K562 (cell line): ENCODE results near the gene SPOCD1. TPM values are rescaled to one million over a fixed set of nuclear protein-coding genes. Genes with fewer than 3 reads are reported as not detected.

Experiments used
- BCOR ChIP-seq: fragments of 450-650 bp; IDR thresholded peaks from 2 replicates; pipeline ENCODE4 v1.6.1; 2016
- CBX8 ChIP-seq: fragments of 200-600 bp; sonication (generic); IDR thresholded peaks from 2 replicates; pipeline ENCODE4 v1.6.1; 2012; ENCODE audit warnings: borderline replicate concordance, mixed run types, low read depth, mild to moderate bottlenecking, moderate library complexity, mixed read lengths, low read length, control low read depth, inconsistent platforms; ENCODE audit not compliant: poor library complexity, severe bottlenecking; ENCODE audit errors: extremely low read depth
- CCAR2 ChIP-seq: fragments of 200-400 bp; formaldehyde crosslinking; IDR thresholded peaks from 2 replicates; pipeline ENCODE4 v1.6.1; 2017; ENCODE audit warnings: mild to moderate bottlenecking, low read depth, low read length
- E2F3 ChIP-seq: fragments of 250-450 bp; sonication (Bioruptor Pico); IDR thresholded peaks from 2 replicates; pipeline ENCODE4 v1.4.0; 2020; ENCODE audit warnings: mild to moderate bottlenecking
- EGR1 ChIP-seq: fragments of 450-650 bp; conservative IDR thresholded peaks from 2 replicates; pipeline ENCODE4 v1.6.1; 2017; ENCODE audit warnings: mild to moderate bottlenecking
- FOXA3 ChIP-seq, 2 experiments: fragments of 450-650 bp in 1 of 2; sonication (generic) in 1 of 2; formaldehyde crosslinking; IDR thresholded peaks in 1 of 2; conservative IDR thresholded peaks in 1 of 2; 2 replicates each; pipeline versions ENCODE4 v1.4.0 to v1.8.0; 2020 to 2022; ENCODE audit warnings: mild to moderate bottlenecking in 2 of 2, missing genetic modification reagents in 1 of 2
- HDAC1 ChIP-seq, 2 experiments: fragments of 450-650 bp; IDR thresholded peaks; 2 replicates each; pipeline ENCODE4 v1.6.1; 2016 to 2017; ENCODE audit warnings: inconsistent platforms in 1 of 2, mild to moderate bottlenecking in 1 of 2, moderate library complexity in 1 of 2
- MLX ChIP-seq, 2 experiments: fragments of 450-650 bp in 1 of 2; sonication (generic) in 1 of 2; formaldehyde crosslinking; conservative IDR thresholded peaks; 2 replicates each; pipeline versions ENCODE4 v1.4.0 to v1.8.1; 2020 to 2022; ENCODE audit warnings: mild to moderate bottlenecking in 1 of 2, missing genetic modification reagents in 1 of 2
- MTA1 ChIP-seq: fragments of 450-650 bp; IDR thresholded peaks from 2 replicates; pipeline ENCODE4 v1.6.1; 2017; ENCODE audit warnings: borderline replicate concordance
- PHB ChIP-seq: fragments of 250-450 bp; sonication (Bioruptor Pico); IDR thresholded peaks from 2 replicates; pipeline ENCODE4 v1.5.0; 2021
- PHF8 ChIP-seq: fragments of 200-600 bp; sonication (generic); IDR thresholded peaks from 2 replicates; pipeline ENCODE4 v1.6.1; 2012; ENCODE audit warnings: mixed run types, mild to moderate bottlenecking, inconsistent platforms, low read length, moderate library complexity, borderline replicate concordance
- POLR3A ChIP-seq: IDR thresholded peaks from 2 replicates; pipeline ENCODE4 v1.6.1; 2011; ENCODE audit warnings: borderline replicate concordance, mild to moderate bottlenecking, moderate library complexity; ENCODE audit not compliant: insufficient read length, insufficient read depth; ENCODE audit errors: extremely low read depth
- RCOR1 ChIP-seq, 2 experiments: IDR thresholded peaks; 2 replicates each; pipeline ENCODE4 v1.6.1; 2012; ENCODE audit warnings: low read depth in 2 of 2, low read length in 2 of 2, borderline replicate concordance in 1 of 2, improper control_type of control experiment in 1 of 2
- SMAD4 ChIP-seq: fragments of 250-450 bp; sonication (Bioruptor Pico); conservative IDR thresholded peaks from 2 replicates; pipeline ENCODE4 v1.8.0; 2021; ENCODE audit warnings: inconsistent platforms, mild to moderate bottlenecking, moderate library complexity
- SMARCA5 ChIP-seq: fragments of 450-650 bp; IDR thresholded peaks from 2 replicates; pipeline ENCODE4 v1.6.1; 2016
- SNIP1 ChIP-seq: fragments of 450-650 bp; IDR thresholded peaks from 2 replicates; pipeline ENCODE4 v1.7.1; 2017; ENCODE audit warnings: low read depth, mild to moderate bottlenecking
- ZNF449 ChIP-seq: fragments of 250-450 bp; sonication (Bioruptor Pico); IDR thresholded peaks from 2 replicates; pipeline ENCODE4 v1.8.0; 2022; ENCODE audit warnings: moderate library complexity, mild to moderate bottlenecking, inconsistent platforms
- ZNF583 ChIP-seq: fragments of 250-450 bp; sonication (Bioruptor Pico); IDR thresholded peaks from 2 replicates; pipeline ENCODE4 v1.4.0; 2020
- ZNF589 ChIP-seq: fragments of 200-800 bp; sonication (Bioruptor generic); IDR thresholded peaks from 2 replicates; pipeline ENCODE4 v1.6.1; 2016; ENCODE audit warnings: low read depth, missing genetic modification characterization, missing compliant biosample characterization
- ZNF668 ChIP-seq: fragments of 250-450 bp; sonication (Bioruptor Pico); IDR thresholded peaks from 2 replicates; pipeline ENCODE4 v1.8.0; 2022; ENCODE audit warnings: mild to moderate bottlenecking, inconsistent platforms
- ZNF76 ChIP-seq: fragments of 250-450 bp; sonication (Bioruptor Pico); IDR thresholded peaks from 2 replicates; pipeline ENCODE4 v1.4.0; 2020; ENCODE audit warnings: mild to moderate bottlenecking, moderate library complexity, borderline replicate concordance
- polyA plus RNA-seq, 8 experiments: library from polyadenylated mRNA; depleted of rRNA in 4 of 8; stranded (reverse) in 5 of 8; unstranded in 3 of 8; fragments of >200 nt; fragmentation: Nextera tagmentation in 2 of 8; fragmentation: Illumina TruSeq in 1 of 8; extraction: Ambion mirVana in 2 of 8; extraction: Trizol in 1 of 8; gene quantifications; 2 replicates each; pipeline versions ENCODE4 v1.2.1 to v1.2.3, GENCODE V29; 2011 to 2014; ENCODE audit warnings: inconsistent platforms in 1 of 8, missing spikeins in 1 of 8
- total RNA-seq, 7 experiments: library from RNA; depleted of rRNA in 6 of 7; stranded (reverse); fragments of >200 nt in 6 of 7; fragmentation: Illumina TruSeq in 2 of 7; extraction: Trizol in 2 of 7; gene quantifications; 2 replicates each; pipeline versions ENCODE4 v1.2.1 to v1.2.3, GENCODE V29; 2011 to 2021; ENCODE audit warnings: low replicate concordance in 1 of 7
- TF ChIP-seq, protein P1 (sequence below): fragments of 450-650 bp; formaldehyde crosslinking; IDR thresholded peaks from 2 replicates; pipeline ENCODE4 v1.4.0; 2020; ENCODE audit warnings: mild to moderate bottlenecking, moderate library complexity
- TF ChIP-seq, protein P2 (sequence below): sonication (generic); formaldehyde crosslinking; IDR thresholded peaks from 2 replicates; pipeline ENCODE4 v1.8.0; 2022; ENCODE audit warnings: missing genetic modification reagents, mild to moderate bottlenecking, borderline replicate concordance
- TF ChIP-seq, protein P3 (sequence below): sonication (generic); formaldehyde crosslinking; IDR thresholded peaks from 2 replicates; pipeline ENCODE4 v1.8.1; 2023; ENCODE audit warnings: mild to moderate bottlenecking, missing genetic modification reagents

SPOCD1 gene
- total and polyA plus RNA-seq, 9 of the 15 experiments (the other 6 are each of a cell fraction or from before 2014, with no cell fraction given): 0.03 to 0.71 (median 0.26) TPM; not detected in 1

- TF ChIP-seq MLX (CRISPR knock-in tag; conservative IDR thresholded peaks at IDR 0.05) (0 out of 4 replicates have a peak, but pooled peaks of 1 of the 2 experiments have one; percentile 75), CBX8 (no peak), MTA1 (no peak), BCOR (no peak), PHF8 (no peak), SMARCA5 (no peak), SNIP1 (no peak), ZNF589 (CRISPR knock-in tag) (no peak), RCOR1 (IDR thresholded peaks at IDR 0.05; ENCODE audit: borderline replicate concordance in 1 of 2, low read depth in 2 of 2, low read length in 2 of 2) (no peak), PHB (CRISPR knock-in tag) (no peak), ZNF449 (CRISPR knock-in tag) (no peak), E2F3 (CRISPR knock-in tag) (no peak), CCAR2 (no peak), FOXA3 (CRISPR knock-in tag; conservative IDR thresholded peaks at IDR 0.05 in 1 of 2, IDR thresholded peaks at IDR 0.05 in 1 of 2) (0 out of 4 replicates have a peak, but pooled peaks of 1 of the 2 experiments have one; percentile 17), SMAD4 (no peak), EGR1 (peak; percentile 75), ZNF76 (CRISPR knock-in tag) (0 out of 2 replicates have a peak, but pooled peaks have one; percentile 32), HDAC1 (IDR thresholded peaks at IDR 0.05) (no peak), ZNF583 (CRISPR knock-in tag) (0 out of 2 replicates have a peak, but pooled peaks have one; percentile 69), ZNF668 (CRISPR knock-in tag) (no peak), POLR3A (no peak)
- TF ChIP-seq, protein P1, sequence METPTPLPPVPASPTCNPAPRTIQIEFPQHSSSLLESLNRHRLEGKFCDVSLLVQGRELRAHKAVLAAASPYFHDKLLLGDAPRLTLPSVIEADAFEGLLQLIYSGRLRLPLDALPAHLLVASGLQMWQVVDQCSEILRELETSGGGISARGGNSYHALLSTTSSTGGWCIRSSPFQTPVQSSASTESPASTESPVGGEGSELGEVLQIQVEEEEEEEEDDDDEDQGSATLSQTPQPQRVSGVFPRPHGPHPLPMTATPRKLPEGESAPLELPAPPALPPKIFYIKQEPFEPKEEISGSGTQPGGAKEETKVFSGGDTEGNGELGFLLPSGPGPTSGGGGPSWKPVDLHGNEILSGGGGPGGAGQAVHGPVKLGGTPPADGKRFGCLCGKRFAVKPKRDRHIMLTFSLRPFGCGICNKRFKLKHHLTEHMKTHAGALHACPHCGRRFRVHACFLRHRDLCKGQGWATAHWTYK: peak; percentile 24; the same call in 1 of the 2 replicates
- TF ChIP-seq, protein P2, sequence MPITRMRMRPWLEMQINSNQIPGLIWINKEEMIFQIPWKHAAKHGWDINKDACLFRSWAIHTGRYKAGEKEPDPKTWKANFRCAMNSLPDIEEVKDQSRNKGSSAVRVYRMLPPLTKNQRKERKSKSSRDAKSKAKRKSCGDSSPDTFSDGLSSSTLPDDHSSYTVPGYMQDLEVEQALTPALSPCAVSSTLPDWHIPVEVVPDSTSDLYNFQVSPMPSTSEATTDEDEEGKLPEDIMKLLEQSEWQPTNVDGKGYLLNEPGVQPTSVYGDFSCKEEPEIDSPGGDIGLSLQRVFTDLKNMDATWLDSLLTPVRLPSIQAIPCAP: no peak
- TF ChIP-seq, protein P3, sequence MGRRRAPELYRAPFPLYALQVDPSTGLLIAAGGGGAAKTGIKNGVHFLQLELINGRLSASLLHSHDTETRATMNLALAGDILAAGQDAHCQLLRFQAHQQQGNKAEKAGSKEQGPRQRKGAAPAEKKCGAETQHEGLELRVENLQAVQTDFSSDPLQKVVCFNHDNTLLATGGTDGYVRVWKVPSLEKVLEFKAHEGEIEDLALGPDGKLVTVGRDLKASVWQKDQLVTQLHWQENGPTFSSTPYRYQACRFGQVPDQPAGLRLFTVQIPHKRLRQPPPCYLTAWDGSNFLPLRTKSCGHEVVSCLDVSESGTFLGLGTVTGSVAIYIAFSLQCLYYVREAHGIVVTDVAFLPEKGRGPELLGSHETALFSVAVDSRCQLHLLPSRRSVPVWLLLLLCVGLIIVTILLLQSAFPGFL (CRISPR knock-in tag): no peak
Observed at GRCh38 chr1:31788825-31789256, 27.0 kb downstream of the SPOCD1 start (continued).
